Measurements from ENCODE around the gene VENTX. TPM values are rescaled to one million over a fixed set of nuclear protein-coding genes. Genes with fewer than 3 reads are reported as not detected.

Gene VENTX
- total and polyA plus RNA-seq, 10 of the 15 experiments (the other 5 are each of a cell fraction or from before 2014, with no cell fraction given) = 0.05 TPM; not detected in 9

GRCh38 chr10:133285217-133285616 is 47.6 kb downstream of the VENTX start:
- Histone ChIP-seq H3K36me3 (ENCODE audit: control insufficient read depth in 2 of 2, insufficient read depth in 2 of 2, low read length in 1 of 2) (peaks cover 6 to 26% of the 10 kb centered on the region in 2 experiments), H2AFZ (ENCODE audit: control insufficient read depth, low read depth, low read length) (no peak overlapping the region), H3K4me3 (no peak overlapping the region), H3K79me2 (ENCODE audit: control insufficient read depth, insufficient read depth, low read length) (no peaks in the 10 kb centered on the region), H3K4me1 (ENCODE audit: control insufficient read depth, insufficient read depth, low read length) (no peaks in the 10 kb centered on the region), H3K27me3 (replicated peaks in 1 of 2; ENCODE audit: control insufficient read depth in 2 of 2, insufficient read depth in 2 of 2, low read length in 1 of 2) (no peaks in the 10 kb centered on the region), H3K9me3 (replicated peaks; ENCODE audit: control insufficient read depth, insufficient read depth, low read length) (no peaks in the 10 kb centered on the region), H4K20me1 (ENCODE audit: control insufficient read depth, insufficient read depth) (no peaks in the 10 kb centered on the region), H3K27ac (ENCODE audit: control insufficient read depth, insufficient read depth) (no peak overlapping the region), H3K9ac (ENCODE audit: control insufficient read depth, insufficient read depth, low read length) (no peak overlapping the region), H3K4me2 (ENCODE audit: control insufficient read depth, insufficient read depth) (no peak overlapping the region)
- BruUV-seq (replicated peaks) = no TSS peak
- DNase-seq (ENCODE audit: low read depth, low spot score) (no peak), FAIRE-seq (no peak), ATAC-seq (no peak)
- TF ChIP-seq CHD1 (IDR thresholded peaks at IDR 0.05; ENCODE audit: low read depth, low read length) = no peak
- no peak for TF ChIP-seq PBX3 (IDR thresholded peaks at IDR 0.05; ENCODE audit: insufficient replicate concordance, low read depth, low read length)
- TF ChIP-seq STAT1 (conservative IDR thresholded peaks at IDR 0.05) = no peak
- TF ChIP-seq KLF5 (IDR thresholded peaks at IDR 0.05; ENCODE audit: partially characterized antibody) = no peak
- TF ChIP-seq CEBPZ (IDR thresholded peaks at IDR 0.05; ENCODE audit: low read depth, low read length) = no peak
- no peak for TF ChIP-seq IKZF2 (IDR thresholded peaks at IDR 0.05)
- TF ChIP-seq ZNF384 (IDR thresholded peaks at IDR 0.05; ENCODE audit: borderline replicate concordance, low read depth, low read length) = no peak
- 95% methylated on average over 36 of the region's 36 CpGs for WGBS (ENCODE audit: insufficient coverage, insufficient replicate concordance, low lambda C conversion rate, missing lambda C conversion rate)
- intact Hi-C loops (cut with micrococcal nuclease; ENCODE audit: unreplicated experiment) = no loop called here
- in situ Hi-C loops (cut with MboI) = no loop called here
- ChIA-PET CTCF (no interaction called here), RAD21 (ENCODE audit: unreplicated experiment) (no interaction called here), POLR2A (no interaction called here), SMC1A (ENCODE audit: uncharacterized antibody, unreplicated experiment) (no interaction called here)
